K562 (cell line): ENCODE data around the gene MKRN3. TPM values are rescaled to one million over a fixed set of nuclear protein-coding genes. Genes with fewer than 3 reads are reported as not detected.
A peak's percentile ranks its signal among the peaks of the same experiment; 100 is the strongest.

Experiments used
- ATAC-seq: fragments of 200-7000 bp; cut with Tn5 transposase; 3 replicates; pipeline ENCODE4 v1.9.1; 2020; ENCODE audit warnings: moderate library complexity
- BruUV-seq: library from RNA; stranded (reverse); fragments of 400-500 nt; replicated peaks from 2 replicates; lab custom pipeline; 2021; lab: Mats Ljungman, UMichigan
- CTCF ChIA-PET: fragments of 300-600 bp; formaldehyde crosslinking; extraction: SDS; loops from one replicate; lab custom pipeline; 2021; ENCODE audit warnings: low intra/inter-chr PET ratio; lab: Yijun Ruan, JAX
- POLR2A ChIA-PET: fragments of 300-600, 350-650 bp; sonication (Branson Sonifier 250); formaldehyde crosslinking; extraction: SDS; loops from one replicate; lab custom pipeline; 2021; ENCODE audit warnings: antibody characterized with exemption, inconsistent platforms; lab: Yijun Ruan, JAX
- DNase-seq, 4 experiments: peaks; one replicate each; pipeline versions ENCODE4 v3.0.0 to v3.0.0-alpha.2; 2011 to 2018; ENCODE audit warnings: low spot score in 3 of 4, mixed read lengths in 3 of 4; ENCODE audit errors: extremely low read depth in 1 of 4
- FAIRE-seq: peaks from 2 replicates; lab custom pipeline; 2011; peaks lifted over from hg19 to GRCh38; lab: Jason Lieb, UNC
- H2AFZ ChIP-seq: 2 replicates; pipeline ENCODE4 v1.6.0; 2011; ENCODE audit warnings: low read depth, low read length, control low read depth, inconsistent platforms
- H3K27ac ChIP-seq: fragments of 200-600 bp; 3 replicates; pipeline ENCODE4 v1.8.0; 2011; ENCODE audit warnings: low read depth, mild to moderate bottlenecking, control low read depth, inconsistent platforms, low read length, moderate library complexity, mixed read lengths; ENCODE audit errors: extremely low read depth
- H3K27me3 ChIP-seq, 2 experiments: fragments of 300-600 bp in 1 of 2; 2 replicates in 1 of 2; 3 replicates in 1 of 2; pipeline versions ENCODE4 v1.6.0 to v1.8.0; 2011; ENCODE audit warnings: inconsistent platforms in 2 of 2, low read length in 2 of 2, mild to moderate bottlenecking in 1 of 2, mixed read lengths in 1 of 2, moderate library complexity in 1 of 2; ENCODE audit not compliant: control insufficient read depth in 2 of 2, insufficient read depth in 2 of 2
- H3K36me3 ChIP-seq: fragments of 300-600 bp; 3 replicates; pipeline ENCODE4 v1.8.0; 2011; ENCODE audit warnings: mild to moderate bottlenecking, low read length, inconsistent platforms; ENCODE audit not compliant: control insufficient read depth, insufficient read depth
- H3K4me1 ChIP-seq, 2 experiments: fragments of 200-600 bp in 1 of 2; replicated peaks in 1 of 2; 2 replicates in 1 of 2; 3 replicates in 1 of 2; pipeline versions ENCODE4 v1.5.1 to v1.8.0; 2011; ENCODE audit warnings: inconsistent platforms in 2 of 2, low read length in 2 of 2, mild to moderate bottlenecking in 1 of 2, mixed read lengths in 1 of 2, moderate library complexity in 1 of 2; ENCODE audit not compliant: control insufficient read depth in 2 of 2, insufficient read depth in 2 of 2
- H3K4me2 ChIP-seq: 2 replicates; pipeline ENCODE4 v1.6.1; 2011; ENCODE audit warnings: low read length, control low read depth, inconsistent platforms, mixed read lengths; ENCODE audit not compliant: insufficient read depth
- H3K4me3 ChIP-seq: fragments of 200-600 bp; sonication (generic), shearing (Covaris generic); 2 replicates; pipeline ENCODE4 v1.5.1; 2016; ENCODE audit warnings: control low read depth, inconsistent platforms
- H3K79me2 ChIP-seq: fragments of 200-600 bp; 3 replicates; pipeline ENCODE4 v1.8.0; 2011; ENCODE audit warnings: low read length, inconsistent platforms; ENCODE audit not compliant: control insufficient read depth, insufficient read depth
- H3K9ac ChIP-seq, 2 experiments: 2 replicates each; pipeline versions ENCODE4 v1.6.0 to v1.6.1; 2011; ENCODE audit warnings: low read depth in 2 of 2, low read length in 2 of 2, control low read depth in 1 of 2, inconsistent platforms in 1 of 2, mild to moderate bottlenecking in 1 of 2, mixed read lengths in 1 of 2; ENCODE audit not compliant: insufficient read depth in 1 of 2
- H3K9me1 ChIP-seq: one replicate; pipeline ENCODE4 v1.6.0; 2011; ENCODE audit warnings: inconsistent platforms, mild to moderate bottlenecking, low read length, moderate library complexity; ENCODE audit not compliant: control insufficient read depth, insufficient read depth
- H3K9me3 ChIP-seq: replicated peaks from 2 replicates; pipeline ENCODE4 v1.5.1; 2011; ENCODE audit warnings: low read depth, low read length, inconsistent platforms; ENCODE audit not compliant: control insufficient read depth, insufficient read depth
- H4K20me1 ChIP-seq: replicated peaks from 2 replicates; pipeline ENCODE4 v1.6.1; 2011; ENCODE audit warnings: low read length, inconsistent platforms, mixed read lengths; ENCODE audit not compliant: control insufficient read depth, insufficient read depth
- NFE2L1 ChIP-seq: fragments of 450-650 bp; IDR thresholded peaks from 2 replicates; pipeline ENCODE4 v1.6.1; 2016; ENCODE audit warnings: missing genetic modification characterization, low read depth, mild to moderate bottlenecking, missing compliant biosample characterization, moderate library complexity, borderline replicate concordance
- PHTF2 ChIP-seq: fragments of 250-450 bp; sonication (Bioruptor Pico); IDR thresholded peaks from 2 replicates; pipeline ENCODE4 v1.5.0; 2021; ENCODE audit warnings: mild to moderate bottlenecking
- SMARCE1 ChIP-seq: fragments of 450-650 bp; IDR thresholded peaks from 2 replicates; pipeline ENCODE4 v1.7.1; 2016; ENCODE audit warnings: mild to moderate bottlenecking
- SP2 ChIP-seq: IDR thresholded peaks from 2 replicates; pipeline ENCODE4 v1.6.1; 2011; ENCODE audit warnings: mild to moderate bottlenecking, low read depth, low read length, moderate library complexity; ENCODE audit not compliant: poor library complexity, severe bottlenecking; ENCODE audit errors: extremely low read depth
- ZBTB9 ChIP-seq: fragments of 450-650 bp; formaldehyde crosslinking; IDR thresholded peaks from 2 replicates; pipeline ENCODE4 v1.4.0; 2020; ENCODE audit warnings: mild to moderate bottlenecking, moderate library complexity
- ZNF197 ChIP-seq: fragments of 200-800 bp; sonication (Bioruptor generic); IDR thresholded peaks from 2 replicates; pipeline ENCODE4 v1.6.1; 2016; ENCODE audit warnings: low read depth, missing genetic modification characterization, missing compliant biosample characterization
- ZNF274 ChIP-seq: IDR thresholded peaks from 2 replicates; pipeline ENCODE4 v1.6.1; 2011; ENCODE audit warnings: low read depth, mild to moderate bottlenecking, low read length, moderate library complexity, borderline replicate concordance
- ZNF589 ChIP-seq: fragments of 200-800 bp; sonication (Bioruptor generic); IDR thresholded peaks from 2 replicates; pipeline ENCODE4 v1.6.1; 2016; ENCODE audit warnings: low read depth, missing genetic modification characterization, missing compliant biosample characterization
- ZNF696 ChIP-seq: fragments of 250-450 bp; sonication (Bioruptor Pico); conservative IDR thresholded peaks from 2 replicates; pipeline ENCODE4 v1.4.0; 2020; ENCODE audit warnings: mild to moderate bottlenecking, moderate library complexity
- WGBS: fragments of 100-300 bp; shearing (Covaris generic); methylation state at CpG from one replicate; pipeline ENCODE4 v1.1.6; 2016; ENCODE audit warnings: low coverage, mixed read lengths; ENCODE audit not compliant: insufficient coverage; ENCODE audit errors: missing lambda C conversion rate; 5-methylcytosine and 5-hydroxymethylcytosine counted together
- in situ Hi-C: fragments of 300-500 bp; cut with MboI; formaldehyde crosslinking; loops from 4 replicates; pipeline ENCODE4 v1.15.0; 2018; ENCODE audit warnings: inconsistent platforms, mixed read lengths
- intact Hi-C: fragments of 100-400 bp; cut with micrococcal nuclease; formaldehyde crosslinking; loops from 2 replicates; pipeline ENCODE4 v1.14.2; 2022
- polyA plus RNA-seq, 8 experiments: library from polyadenylated mRNA; depleted of rRNA in 4 of 8; stranded (reverse) in 5 of 8; unstranded in 3 of 8; fragments of >200 nt; fragmentation: Nextera tagmentation in 2 of 8; fragmentation: Illumina TruSeq in 1 of 8; extraction: Ambion mirVana in 2 of 8; extraction: Trizol in 1 of 8; gene quantifications; 2 replicates each; pipeline versions ENCODE4 v1.2.1 to v1.2.3, GENCODE V29; 2011 to 2014; ENCODE audit warnings: inconsistent platforms in 1 of 8, missing spikeins in 1 of 8
- total RNA-seq, 7 experiments: library from RNA; depleted of rRNA in 6 of 7; stranded (reverse); fragments of >200 nt in 6 of 7; fragmentation: Illumina TruSeq in 2 of 7; extraction: Trizol in 2 of 7; gene quantifications; 2 replicates each; pipeline versions ENCODE4 v1.2.1 to v1.2.3, GENCODE V29; 2011 to 2021; ENCODE audit warnings: low replicate concordance in 1 of 7
- TF ChIP-seq, protein P1 (sequence below): fragments of 450-650 bp; IDR thresholded peaks from 2 replicates; pipeline ENCODE4 v1.6.1; 2018; ENCODE audit warnings: mild to moderate bottlenecking, low read depth; ENCODE audit not compliant: partially characterized antibody

Gene MKRN3
- total and polyA plus RNA-seq, 9 of the 15 experiments (the other 6 are each of a cell fraction or from before 2014, with no cell fraction given): 6.5 to 33.4 (median 25.1) TPM

- TF ChIP-seq SP2: no peak
- no peak for TF ChIP-seq ZBTB9 (CRISPR knock-in tag)
- no peak for TF ChIP-seq ZNF589 (CRISPR knock-in tag)
- TF ChIP-seq PHTF2 (CRISPR knock-in tag): no peak
- TF ChIP-seq SMARCE1: no peak
- TF ChIP-seq ZNF197: no peak
- no peak for TF ChIP-seq ZNF696 (CRISPR knock-in tag)
- TF ChIP-seq NFE2L1: no peak
Observed at GRCh38 chr15:23570486-23570885, 5.0 kb downstream of the MKRN3 start (continued).

- ChIA-PET CTCF (no interaction called here), POLR2A (interaction anchor here (1.1 kb wide), 1 partner anchor 9 kb away, joined by 3 read pairs; no protein-coding TSS in a partner anchor)
- no peak overlapping the region for H3K4me3 ChIP-seq
- H2AFZ ChIP-seq: no peak overlapping the region
- H4K20me1 ChIP-seq: peaks cover 6% of the 10 kb centered on the region; the same call in 1 of the 2 replicates
- peaks cover 35% of the 10 kb centered on the region; the same call in 2 of the 3 replicates for H3K36me3 ChIP-seq
- no peak overlapping the region for H3K9ac ChIP-seq
- H3K4me2 ChIP-seq: peak overlapping the region; percentile 39
- H3K27ac ChIP-seq: peak overlapping the region; percentile 18; the same call in 1 of the 3 replicates
- peak in 1 of 4 experiments; percentile 50 for DNase-seq
- intact Hi-C loops: no loop called here
- H3K9me3 ChIP-seq: no peaks in the 10 kb centered on the region
- no peaks in the 10 kb centered on the region for H3K9me1 ChIP-seq
- in situ Hi-C loops: no loop called here
- peaks cover 70% of the 10 kb centered on the region for H3K79me2 ChIP-seq
- peak; percentile 80 for FAIRE-seq
- 15% methylated on average over 4 of the region's 4 CpGs for WGBS
- H3K27me3 ChIP-seq: no peaks in the 10 kb centered on the region
- no peak for TF ChIP-seq ZNF274
- TF ChIP-seq, protein P1, sequence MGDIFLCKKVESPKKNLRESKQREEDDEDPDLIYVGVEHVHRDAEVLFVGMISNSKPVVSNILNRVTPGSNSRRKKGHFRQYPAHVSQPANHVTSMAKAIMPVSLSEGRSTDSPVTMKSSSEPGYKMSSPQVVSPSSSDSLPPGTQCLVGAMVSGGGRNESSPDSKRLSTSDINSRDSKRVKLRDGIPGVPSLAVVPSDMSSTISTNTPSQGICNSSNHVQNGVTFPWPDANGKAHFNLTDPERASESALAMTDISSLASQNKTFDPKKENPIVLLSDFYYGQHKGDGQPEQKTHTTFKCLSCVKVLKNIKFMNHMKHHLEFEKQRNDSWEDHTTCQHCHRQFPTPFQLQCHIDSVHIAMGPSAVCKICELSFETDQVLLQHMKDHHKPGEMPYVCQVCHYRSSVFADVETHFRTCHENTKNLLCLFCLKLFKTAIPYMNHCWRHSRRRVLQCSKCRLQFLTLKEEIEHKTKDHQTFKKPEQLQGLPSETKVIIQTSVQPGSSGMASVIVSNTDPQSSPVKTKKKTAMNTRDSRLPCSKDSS: no peak
- BruUV-seq: no TSS peak
- peak; percentile 86 for ATAC-seq
- peaks cover 12 to 17% of the 10 kb centered on the region in 2 experiments; a peak in 4 of 5 replicates for H3K4me1 ChIP-seq
Observed at GRCh38 chr15:23572844-23573243, 7.4 kb downstream of the MKRN3 start.
